Inflammatory macrophage treated with lipopolysaccharide for 1 hour (primary cell): Measurements from ENCODE around the gene SPATA45.
A peak's percentile ranks its signal among the peaks of the same experiment; 100 is the strongest.
"Not testable (repeated sequence)": the region's sequence is repeated elsewhere in the genome, so short reads cannot be mapped to it uniquely, and the experiment has no call there.

Experiments used
- DNase-seq, 2 donors: peaks; one replicate each; pipeline ENCODE4 v3.0.0-alpha.2; 2020 to 2022

Gene SPATA45

GRCh38 chr1:212847549-212847948 lies at the start of gene SPATA45:
Gene SPATA45 (minus strand): TSS chr1:212847649. CDS start chr1:212836149, 11,500 bp downstream.
- DNase-seq = no peak

- DNase-seq = no peak
Observed at GRCh38 chr1:212892108-212892507, 44.7 kb upstream of the SPATA45 start.

GRCh38 chr1:212884592-212884991 lies 37.1 kb upstream of the SPATA45 start:
- DNase-seq = no peak

GRCh38 chr1:212879947-212880690 lies 32.7 kb upstream of the SPATA45 start:
- no peak for DNase-seq

GRCh38 chr1:212878418-212878817 lies 31.0 kb upstream of the SPATA45 start:
- DNase-seq = no peak

GRCh38 chr1:212873518-212873917 lies 26.1 kb upstream of the SPATA45 start:
- no peak for DNase-seq

GRCh38 chr1:212871976-212872375 lies 24.5 kb upstream of the SPATA45 start:
- no peak for DNase-seq

GRCh38 chr1:212867192-212867591 lies 19.7 kb upstream of the SPATA45 start:
- no peak for DNase-seq

GRCh38 chr1:212864201-212864600 lies 16.8 kb upstream of the SPATA45 start:
- DNase-seq = no peak

- not testable (repeated sequence) for DNase-seq
Observed at GRCh38 chr1:212863345-212863744, 15.9 kb upstream of the SPATA45 start.

- peak; percentile 5 to 17 for DNase-seq
Observed at GRCh38 chr1:212862111-212862690, 14.8 kb upstream of the SPATA45 start.

GRCh38 chr1:212860713-212861581 lies 13.5 kb upstream of the SPATA45 start:
- DNase-seq = no peak

GRCh38 chr1:212858461-212859265 lies 11.2 kb upstream of the SPATA45 start:
- no peak for DNase-seq

- DNase-seq = peak; percentile 95 to 96
Observed at GRCh38 chr1:212857992-212858460, 10.6 kb upstream of the SPATA45 start, which contains the start of gene FLVCR1. Gene FLVCR1 (plus strand): TSS chr1:212858275. CDS start chr1:212858453, 178 bp downstream.

- DNase-seq = no peak
Observed at GRCh38 chr1:212856755-212857154, 9.3 kb upstream of the SPATA45 start.

GRCh38 chr1:212853658-212854057 lies 6.2 kb upstream of the SPATA45 start:
- no peak for DNase-seq

GRCh38 chr1:212852105-212852688 lies 4.7 kb upstream of the SPATA45 start:
- no peak for DNase-seq

- not testable (repeated sequence) for DNase-seq
Observed at GRCh38 chr1:212844521-212844920, 2.9 kb downstream of the SPATA45 start.

GRCh38 chr1:212838145-212838544 lies 9.3 kb downstream of the SPATA45 start:
- no peak for DNase-seq

- not testable (repeated sequence) for DNase-seq
Observed at GRCh38 chr1:212833211-212834207, 13.9 kb downstream of the SPATA45 start.

- no peak for DNase-seq
Observed at GRCh38 chr1:212828395-212828794, 19.1 kb downstream of the SPATA45 start.
